Heart left ventricle (tissue), 13 donors: ENCODE data around the gene PTPRS.

Experiments
- POLR2A ChIP-seq, 2 donors: fragments of 450-650 bp; IDR thresholded peaks; one replicate each; pipeline ENCODE4 v1.6.1; 2017; ENCODE audit warnings: antibody characterized with exemption in 2 of 2, mild to moderate bottlenecking in 2 of 2, moderate library complexity in 2 of 2
- TF ChIP-seq, protein P1 (sequence below), 12 donors: fragments of 200-600 bp; sonication (generic) in 4 of 12; IDR thresholded peaks; one replicate each; pipeline versions ENCODE4 v1.5.0 to v1.8.0; 2018 to 2022; ENCODE audit warnings: antibody characterized with exemption in 12 of 12, mild to moderate bottlenecking in 5 of 12
- donor health status: ischemic (EF 13 %, LVEDD 7.1; RV severe dilation, severe dysfunction).
- donor health status: DM: no; HTN: yes; CAD: no.
- donor health status: DM: no; HTN: no; CAD: no.
- donor health status: ischemic (EF 25% LVEDD 6.9; RV normal size, moderate dysfunction).
- donor health status: ischemic (EF 25% LVEDD 5.7; RV mildly dilated, moderate dysfunction).
- donor health status: ischemic (EF 35%, LVEDD 5.7; RV mildly dilated, moderate dysfunction).
- donor health status: nonischemic (EF 11% LVEDD 7.7; RV severe dilation, severe dysfunction).
- donor health status: DM: yes; HTN: yes; CAD: no.
- donor health status: PGD.
- donor health status: ischemic (EF 29% LVEDD 5.4; RV normal size, mild dysfunction).
- donor health status: nonischemic (EF 23%, LVEDD 6.1; RV moderate dilation, normal function).

GRCh38 chr19:5307655-5308054 is 33.0 kb downstream of the PTPRS start:
- TF ChIP-seq, protein P1, sequence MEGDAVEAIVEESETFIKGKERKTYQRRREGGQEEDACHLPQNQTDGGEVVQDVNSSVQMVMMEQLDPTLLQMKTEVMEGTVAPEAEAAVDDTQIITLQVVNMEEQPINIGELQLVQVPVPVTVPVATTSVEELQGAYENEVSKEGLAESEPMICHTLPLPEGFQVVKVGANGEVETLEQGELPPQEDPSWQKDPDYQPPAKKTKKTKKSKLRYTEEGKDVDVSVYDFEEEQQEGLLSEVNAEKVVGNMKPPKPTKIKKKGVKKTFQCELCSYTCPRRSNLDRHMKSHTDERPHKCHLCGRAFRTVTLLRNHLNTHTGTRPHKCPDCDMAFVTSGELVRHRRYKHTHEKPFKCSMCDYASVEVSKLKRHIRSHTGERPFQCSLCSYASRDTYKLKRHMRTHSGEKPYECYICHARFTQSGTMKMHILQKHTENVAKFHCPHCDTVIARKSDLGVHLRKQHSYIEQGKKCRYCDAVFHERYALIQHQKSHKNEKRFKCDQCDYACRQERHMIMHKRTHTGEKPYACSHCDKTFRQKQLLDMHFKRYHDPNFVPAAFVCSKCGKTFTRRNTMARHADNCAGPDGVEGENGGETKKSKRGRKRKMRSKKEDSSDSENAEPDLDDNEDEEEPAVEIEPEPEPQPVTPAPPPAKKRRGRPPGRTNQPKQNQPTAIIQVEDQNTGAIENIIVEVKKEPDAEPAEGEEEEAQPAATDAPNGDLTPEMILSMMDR (IDR thresholded peaks at IDR 0.05), result no peak
- no peak for TF ChIP-seq POLR2A (IDR thresholded peaks at IDR 0.05)
